22Rv1 (cell line): ENCODE measurements around the gene COQ5.

ENCODE experiments used
- CTCF ChIP-seq: fragments of 450-650 bp; IDR thresholded peaks from 2 replicates; pipeline ENCODE4 v1.5.1; 2017; ENCODE audit warnings: mild to moderate bottlenecking
- ZFX ChIP-seq: fragments of 450-650 bp; IDR thresholded peaks from 2 replicates; pipeline ENCODE4 v1.6.1; 2017; ENCODE audit warnings: antibody characterized with exemption, borderline replicate concordance

GRCh38 chr12:120474616-120474960 is 54.4 kb downstream of the COQ5 start:
- no peak for TF ChIP-seq CTCF
- TF ChIP-seq ZFX = no peak
